Glutamatergic neuron (in vitro differentiated cells): ENCODE measurements around the gene ADAMTS16. TPM values are rescaled to one million over a fixed set of nuclear protein-coding genes. Genes with fewer than 3 reads are reported as not detected.

Experiments used
- DNase-seq: peaks from one replicate; pipeline ENCODE4 v3.0.0; 2022
- H3K27ac Mint-ChIP-seq: one replicate; pipeline ENCODE4 v1.8.0; 2020; ENCODE audit warnings: mild to moderate bottlenecking, mixed read lengths, inconsistent platforms; ENCODE audit not compliant: unreplicated experiment
- H3K27me3 Mint-ChIP-seq: one replicate; pipeline ENCODE4 v1.8.0; 2020; ENCODE audit warnings: mild to moderate bottlenecking, moderate library complexity, mixed read lengths, inconsistent platforms; ENCODE audit not compliant: unreplicated experiment
- H3K36me3 Mint-ChIP-seq: one replicate; pipeline ENCODE4 v1.8.0; 2020; ENCODE audit warnings: mild to moderate bottlenecking, mixed read lengths, inconsistent platforms; ENCODE audit not compliant: unreplicated experiment
- H3K4me1 Mint-ChIP-seq: one replicate; pipeline ENCODE4 v1.8.0; 2020; ENCODE audit warnings: mild to moderate bottlenecking, low read depth, mixed read lengths, inconsistent platforms; ENCODE audit not compliant: unreplicated experiment
- H3K4me3 Mint-ChIP-seq: one replicate; pipeline ENCODE4 v1.8.0; 2020; ENCODE audit warnings: mild to moderate bottlenecking, mixed read lengths, inconsistent platforms; ENCODE audit not compliant: unreplicated experiment
- H3K9me3 Mint-ChIP-seq: one replicate; pipeline ENCODE4 v1.8.0; 2020; ENCODE audit warnings: mild to moderate bottlenecking, moderate library complexity, mixed read lengths, inconsistent platforms; ENCODE audit not compliant: unreplicated experiment
- CTCF ChIP-seq: fragments of 200-600 bp; sonication (generic); IDR thresholded peaks from one replicate; pipeline ENCODE4 v1.5.0; 2021; ENCODE audit not compliant: partially characterized antibody, unreplicated experiment
- total RNA-seq: library from RNA; stranded (reverse); fragmentation: NEBNext Ultra II Directional; extraction: Animal tissue kit (Norgen Biotek cat#: 25700); gene quantifications from one replicate; pipeline ENCODE4 v1.2.1, GENCODE V29; 2021; ENCODE audit not compliant: unreplicated experiment

Gene ADAMTS16
- total RNA-seq, 1 donor from 2014 or later, result 4.8 TPM

GRCh38 chr5:5124231-5124630 is 15.9 kb upstream of the ADAMTS16 start:
- TF ChIP-seq CTCF, result no peak
- Mint-ChIP-seq H3K4me3 (no peak overlapping the region), H3K4me1 (peaks cover 4% of the 10 kb centered on the region)

GRCh38 chr5:5126444-5126843 is 13.7 kb upstream of the ADAMTS16 start:
- Mint-ChIP-seq H3K27ac (no peak overlapping the region), H3K36me3 (no peaks in the 10 kb centered on the region), H3K4me3 (no peak overlapping the region), H3K4me1 (peaks cover 2% of the 10 kb centered on the region), H3K27me3 (no peaks in the 10 kb centered on the region), H3K9me3 (peaks cover 2% of the 10 kb centered on the region)
- no peak for DNase-seq
- no peak for TF ChIP-seq CTCF

More at GRCh38 chr5:5124231-5124630, 15.9 kb upstream of the ADAMTS16 start:
- peaks cover 5% of the 10 kb centered on the region for H3K36me3 Mint-ChIP-seq
- H3K9me3 Mint-ChIP-seq, result no peaks in the 10 kb centered on the region
- no peak for DNase-seq
- H3K27ac Mint-ChIP-seq, result no peak overlapping the region
- H3K27me3 Mint-ChIP-seq, result no peaks in the 10 kb centered on the region

- Mint-ChIP-seq H3K9me3 (peaks cover 2% of the 10 kb centered on the region), H3K4me1 (peaks cover 2% of the 10 kb centered on the region), H3K27ac (no peak overlapping the region), H3K27me3 (no peaks in the 10 kb centered on the region), H3K4me3 (no peak overlapping the region), H3K36me3 (no peaks in the 10 kb centered on the region)
- TF ChIP-seq CTCF, result no peak
- no peak for DNase-seq
Observed at GRCh38 chr5:5128766-5129165, 11.4 kb upstream of the ADAMTS16 start.

DNA sequence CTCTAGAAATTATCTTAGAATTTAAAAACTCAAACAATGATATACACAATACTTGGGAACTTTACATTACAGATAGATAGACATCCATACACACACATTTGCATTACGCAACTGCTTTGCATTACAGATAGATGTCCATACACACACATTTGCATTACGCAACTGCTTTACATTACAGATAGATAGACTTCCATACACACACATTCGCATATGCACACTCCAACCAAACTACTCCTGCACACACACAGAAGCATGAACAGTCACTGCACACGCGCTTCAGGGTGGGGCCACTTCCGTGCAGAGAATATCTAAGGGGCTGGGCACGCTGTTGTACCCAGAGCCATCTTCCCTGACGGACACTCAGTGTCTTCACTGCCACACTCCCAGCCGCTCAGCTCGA is 7.9 kb upstream of the ADAMTS16 start:
- Mint-ChIP-seq H3K27ac (no peak overlapping the region), H3K27me3 (no peaks in the 10 kb centered on the region)
- TF ChIP-seq CTCF, result no peak

GRCh38 chr5:5132693-5133295 is 7.3 kb upstream of the ADAMTS16 start:
- no peak overlapping the region for H3K4me3 Mint-ChIP-seq
- no peak for DNase-seq
- no peaks in the 10 kb centered on the region for H3K27me3 Mint-ChIP-seq
- H3K4me1 Mint-ChIP-seq, result no peaks in the 10 kb centered on the region
- TF ChIP-seq CTCF, result no peak
- no peaks in the 10 kb centered on the region for H3K36me3 Mint-ChIP-seq
- peaks cover 2% of the 10 kb centered on the region for H3K9me3 Mint-ChIP-seq
- no peak overlapping the region for H3K27ac Mint-ChIP-seq

More for the DNA sequence above, 7.9 kb upstream of the ADAMTS16 start:
- Mint-ChIP-seq H3K36me3 (no peaks in the 10 kb centered on the region), H3K4me3 (no peak overlapping the region), H3K9me3 (peaks cover 2% of the 10 kb centered on the region), H3K4me1 (peaks cover under 1% of the 10 kb centered on the region)
- no peak for DNase-seq
